Muscle of leg (tissue), 11 donors: ENCODE data around the gene DUSP12. TPM values are rescaled to one million over a fixed set of nuclear protein-coding genes. Genes with fewer than 3 reads are reported as not detected.
A peak's percentile ranks its signal among the peaks of the same experiment; 100 is the strongest.

ENCODE experiments used
- DNase-seq: peaks from one replicate; pipeline ENCODE4 v3.0.0; 2013
- H3K27ac ChIP-seq: one replicate; pipeline ENCODE4 v1.5.1; 2013; ENCODE audit warnings: mild to moderate bottlenecking, low read length, control low read depth
- H3K27me3 ChIP-seq: one replicate; pipeline ENCODE4 v1.6.1; 2013; ENCODE audit warnings: low read length; ENCODE audit not compliant: control insufficient read depth, insufficient read depth
- H3K36me3 ChIP-seq: one replicate; pipeline ENCODE4 v1.6.1; 2013; ENCODE audit warnings: low read length; ENCODE audit not compliant: control insufficient read depth, insufficient read depth
- H3K4me1 ChIP-seq: one replicate; pipeline ENCODE4 v1.6.1; 2013; ENCODE audit warnings: low read length; ENCODE audit not compliant: control insufficient read depth, insufficient read depth
- H3K4me3 ChIP-seq: one replicate; pipeline ENCODE4 v1.5.1; 2013; ENCODE audit warnings: low read length, control low read depth
- H3K9me3 ChIP-seq: replicated peaks from 2 replicates; pipeline ENCODE4 v1.6.1; 2013; ENCODE audit warnings: low read depth, low read length; ENCODE audit not compliant: control insufficient read depth
- WGBS: methylation state at CpG from one replicate; pipeline ENCODE4 v1.1.5; 2013; ENCODE audit warnings: missing lambda C conversion rate; ENCODE audit not compliant: insufficient coverage; 5-methylcytosine and 5-hydroxymethylcytosine counted together
- polyA plus RNA-seq, 8 donors: library from polyadenylated mRNA; unstranded; fragments of 120-200 nt; gene quantifications; one replicate each; pipeline versions ENCODE4 v1.2.1 to v1.2.3, GENCODE V29; 2013; ENCODE audit warnings: inconsistent platforms in 1 of 8, low replicate concordance in 1 of 8; ENCODE audit not compliant: insufficient read length in 8 of 8, insufficient read depth in 1 of 8
- total RNA-seq: library from RNA; stranded (reverse); fragments of 120-200 nt; gene quantifications from one replicate; pipeline ENCODE4 v1.2.4, GENCODE V29; 2013

Gene DUSP12
- total and polyA plus RNA-seq, 9 donors = 21.6 to 32.3 (median 23.6) TPM

DNA sequence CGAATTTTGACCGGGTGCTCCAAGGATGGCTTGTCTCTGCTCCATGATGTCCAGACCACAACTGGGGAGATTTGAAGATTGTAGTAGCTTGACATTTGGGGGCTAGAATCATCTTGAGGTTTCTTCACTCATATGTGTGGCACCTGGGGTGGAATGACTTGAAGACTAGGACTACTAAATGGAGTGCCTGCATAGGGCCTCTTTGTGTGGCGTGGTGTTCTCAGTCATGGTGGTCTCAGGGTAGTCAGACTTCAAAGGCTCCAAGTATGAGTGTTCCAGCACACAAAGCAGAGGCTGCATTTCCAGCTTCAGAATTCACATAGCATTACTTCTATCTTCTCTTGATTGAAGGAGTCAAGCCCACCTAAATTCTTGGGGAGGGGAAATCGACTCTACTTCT, 33.3 kb downstream of the DUSP12 start:
- peaks cover 19% of the 10 kb centered on the region for H3K36me3 ChIP-seq
- 100% methylated on average over 1 of the region's 4 CpGs for WGBS

DNA sequence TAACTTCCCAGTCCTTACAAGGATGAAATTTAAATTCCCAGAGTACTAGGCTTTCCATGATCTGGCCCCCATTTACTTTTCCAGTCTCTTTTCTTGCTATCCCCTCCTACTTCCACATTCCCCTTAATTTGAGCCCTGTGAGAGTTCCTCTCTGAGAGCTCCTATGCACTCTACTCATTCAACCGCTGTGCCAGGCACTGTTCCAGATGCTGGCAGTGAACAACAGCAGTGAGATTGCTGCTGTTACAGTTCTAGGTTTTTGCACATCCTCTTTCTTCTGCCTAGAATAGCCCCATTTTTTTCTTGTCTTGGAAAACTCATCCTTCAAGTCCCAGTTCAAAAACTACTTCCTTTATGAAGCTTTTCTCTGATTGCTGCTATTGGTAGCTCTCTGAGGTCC, 35.4 kb downstream of the DUSP12 start:
- H3K27me3 ChIP-seq = no peaks in the 10 kb centered on the region
- H3K9me3 ChIP-seq = no peaks in the 10 kb centered on the region
- 88% methylated on average over 1 of the region's 1 CpG for WGBS
- peak; percentile 55 for DNase-seq
- no peaks in the 10 kb centered on the region for H3K4me1 ChIP-seq
- no peak overlapping the region for H3K27ac ChIP-seq
- H3K4me3 ChIP-seq = no peak overlapping the region
- peaks cover 19% of the 10 kb centered on the region for H3K36me3 ChIP-seq

More for the DNA sequence above, 33.3 kb downstream of the DUSP12 start:
- no peak for DNase-seq
- Histone ChIP-seq H3K27ac (no peak overlapping the region), H3K27me3 (no peaks in the 10 kb centered on the region), H3K9me3 (no peaks in the 10 kb centered on the region), H3K4me1 (no peaks in the 10 kb centered on the region), H3K4me3 (no peak overlapping the region)

DNA sequence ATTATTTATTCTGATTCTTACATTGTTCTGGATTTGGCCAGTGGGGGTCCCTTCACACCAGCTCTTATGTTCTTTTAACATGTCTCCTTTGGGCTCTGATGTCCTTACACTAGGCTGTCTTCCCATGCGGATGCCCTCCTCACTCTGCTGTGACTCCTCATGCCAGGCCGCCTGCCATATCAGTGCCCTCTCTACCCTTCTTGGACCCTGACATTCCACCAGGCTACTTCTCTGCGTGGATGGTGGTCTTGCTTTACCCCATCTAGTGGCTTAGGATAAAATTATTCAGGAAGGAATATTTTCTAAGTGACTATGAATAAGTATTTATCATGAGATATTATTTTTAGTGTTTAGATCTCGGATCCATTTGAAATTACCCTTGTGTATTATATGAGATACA, 37.8 kb downstream of the DUSP12 start:
- H3K27me3 ChIP-seq = no peaks in the 10 kb centered on the region
- H3K9me3 ChIP-seq = no peaks in the 10 kb centered on the region
- DNase-seq = no peak
- no peak overlapping the region for H3K27ac ChIP-seq
- no peaks in the 10 kb centered on the region for H3K4me1 ChIP-seq
- peaks cover 24% of the 10 kb centered on the region for H3K36me3 ChIP-seq
- no peak overlapping the region for H3K4me3 ChIP-seq
- 71% methylated on average over 1 of the region's 4 CpGs for WGBS

DNA sequence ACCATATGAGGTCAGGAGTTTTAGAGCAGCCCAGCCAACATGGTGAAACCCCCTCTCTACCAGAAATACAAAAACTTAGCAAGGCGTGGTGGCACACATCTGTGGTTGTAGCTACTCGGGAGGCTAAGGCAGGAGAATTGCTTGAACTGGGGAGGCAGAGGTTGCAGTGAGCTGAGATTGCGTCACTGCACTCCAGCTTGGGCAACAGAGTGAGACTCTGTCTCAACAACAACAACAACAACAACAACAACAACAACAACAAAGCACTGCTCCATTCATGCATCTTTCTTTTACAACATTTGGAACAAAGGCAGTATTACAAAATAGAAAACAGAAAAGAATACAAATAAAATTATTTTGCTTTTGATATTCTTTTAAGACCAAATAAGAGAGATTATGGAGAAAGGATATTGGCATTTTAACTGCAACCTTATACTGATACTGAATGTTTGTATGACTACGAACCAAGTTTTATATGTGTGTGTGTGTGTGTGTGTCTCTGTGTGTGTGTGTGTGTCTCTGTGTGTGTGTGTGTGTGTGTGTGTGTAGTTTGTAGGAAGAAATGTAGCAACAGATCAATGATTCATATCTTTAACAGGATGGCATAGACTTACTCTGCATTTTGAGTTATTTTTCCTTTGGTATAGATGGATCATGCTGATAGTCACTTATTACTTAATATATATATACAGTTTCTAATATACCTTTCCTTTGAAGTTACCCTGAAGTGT, 41.2 kb downstream of the DUSP12 start:
- Histone ChIP-seq H3K9me3 (no peaks in the 10 kb centered on the region), H3K4me1 (no peaks in the 10 kb centered on the region), H3K36me3 (peaks cover 20% of the 10 kb centered on the region), H3K27me3 (no peaks in the 10 kb centered on the region), H3K4me3 (no peak overlapping the region), H3K27ac (no peak overlapping the region)
- no CpG with 5 or more reads among the region's 4 CpGs for WGBS
- no peak for DNase-seq

DNA sequence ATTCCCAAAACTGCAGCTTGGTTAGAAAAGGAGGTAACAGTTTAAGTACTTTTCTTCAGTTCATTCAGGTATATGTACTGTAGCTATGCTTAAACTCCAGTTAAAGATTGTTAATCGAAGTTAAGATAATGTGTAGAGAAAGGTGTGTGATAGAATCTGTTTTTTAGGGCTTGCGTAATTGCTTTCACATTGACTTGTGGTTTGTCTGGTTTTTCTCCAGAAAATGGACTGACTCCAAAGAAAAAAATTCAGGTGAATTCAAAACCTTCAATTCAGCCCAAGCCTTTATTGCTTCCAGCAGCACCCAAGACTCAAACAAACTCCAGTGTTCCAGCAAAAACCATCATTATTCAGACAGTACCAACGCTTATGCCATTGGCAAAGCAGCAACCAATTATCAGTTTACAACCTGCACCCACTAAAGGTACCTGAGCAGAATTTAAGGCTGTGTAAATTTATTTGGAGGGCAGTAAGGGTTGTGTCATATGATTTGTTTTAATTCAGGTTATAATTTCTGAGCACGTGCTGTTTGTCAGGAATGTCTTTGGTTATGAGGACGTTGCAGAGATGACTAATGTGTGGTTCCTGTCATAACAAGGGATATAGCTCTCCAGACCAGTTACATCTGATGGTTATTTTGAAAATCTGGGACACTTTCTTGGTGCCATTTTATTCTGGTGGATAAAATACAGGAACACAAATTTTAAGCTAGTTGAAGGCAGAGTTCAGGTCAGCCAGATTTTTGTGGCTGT, 42.5 kb downstream of the DUSP12 start:
- H3K9me3 ChIP-seq = no peaks in the 10 kb centered on the region
- WGBS = 100% methylated on average over 1 of the region's 5 CpGs
- no peak overlapping the region for H3K27ac ChIP-seq
- H3K27me3 ChIP-seq = no peaks in the 10 kb centered on the region
- no peak for DNase-seq
- H3K36me3 ChIP-seq = peaks cover 23% of the 10 kb centered on the region
- no peak overlapping the region for H3K4me3 ChIP-seq
- no peaks in the 10 kb centered on the region for H3K4me1 ChIP-seq

DNA sequence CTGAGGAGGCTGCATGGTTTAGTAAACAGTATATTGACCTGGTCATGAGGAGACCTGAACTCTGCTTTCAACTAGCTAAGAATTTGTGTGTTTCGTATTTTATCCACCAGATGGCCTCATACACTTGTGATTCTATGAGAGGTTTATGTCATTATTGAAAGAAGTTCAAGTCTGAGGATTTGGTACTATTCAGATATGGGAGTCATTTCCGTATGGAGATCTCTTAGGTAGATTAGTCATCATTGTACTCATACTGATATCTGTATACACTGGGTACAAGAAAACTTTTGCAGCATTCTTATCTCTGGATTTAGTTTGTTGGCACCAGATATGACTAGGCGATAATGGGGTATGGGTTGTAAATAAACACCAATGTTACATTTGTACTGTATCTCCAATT, 43.2 kb downstream of the DUSP12 start:
- Histone ChIP-seq H3K4me3 (no peak overlapping the region), H3K4me1 (no peaks in the 10 kb centered on the region), H3K9me3 (no peaks in the 10 kb centered on the region), H3K27me3 (no peaks in the 10 kb centered on the region), H3K27ac (no peak overlapping the region), H3K36me3 (peaks cover 22% of the 10 kb centered on the region)
- WGBS = no CpG with 5 or more reads among the region's 3 CpGs
- DNase-seq = peak; percentile 83

DNA sequence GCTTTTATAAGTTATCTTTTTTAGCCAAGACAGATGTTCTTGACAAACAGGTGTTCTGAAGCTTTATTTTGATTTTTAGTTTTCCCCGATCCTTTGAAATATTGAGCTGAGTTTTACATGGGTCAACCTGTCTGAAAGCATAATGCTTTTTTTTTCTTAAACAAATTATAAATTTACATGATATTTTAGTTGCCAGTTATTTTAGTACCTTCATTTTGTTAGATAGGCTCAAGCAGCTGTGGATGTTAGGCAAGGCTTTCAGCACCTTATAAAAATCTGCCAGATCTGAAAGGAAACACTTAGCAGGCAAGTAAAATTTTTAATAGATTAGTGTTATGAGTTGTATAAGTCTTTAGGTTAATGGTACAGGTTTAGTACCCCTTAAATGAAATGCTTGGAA, 50.2 kb downstream of the DUSP12 start:
- Histone ChIP-seq H3K27me3 (no peaks in the 10 kb centered on the region), H3K4me1 (no peaks in the 10 kb centered on the region), H3K9me3 (no peaks in the 10 kb centered on the region), H3K27ac (no peak overlapping the region), H3K4me3 (no peak overlapping the region), H3K36me3 (peaks cover 16% of the 10 kb centered on the region)
- no CpG with 5 or more reads among the region's 1 CpG for WGBS
- DNase-seq = no peak

DNA sequence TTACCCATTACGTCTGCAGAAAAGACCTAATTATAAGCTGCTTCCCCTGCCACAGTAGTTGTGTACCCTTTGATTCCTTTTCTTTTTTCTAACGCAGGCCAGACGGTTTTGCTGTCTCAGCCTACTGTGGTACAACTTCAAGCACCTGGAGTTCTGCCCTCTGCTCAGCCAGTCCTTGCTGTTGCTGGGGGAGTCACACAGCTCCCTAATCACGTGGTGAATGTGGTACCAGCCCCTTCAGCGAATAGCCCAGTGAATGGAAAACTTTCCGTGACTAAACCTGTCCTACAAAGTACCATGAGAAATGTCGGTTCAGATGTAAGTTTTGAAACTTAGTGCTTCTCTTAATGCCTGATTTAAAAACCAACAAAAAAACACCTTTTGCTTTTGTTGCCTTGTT, 52.4 kb downstream of the DUSP12 start:
- H3K4me3 ChIP-seq = no peak overlapping the region
- 58% methylated on average over 3 of the region's 7 CpGs for WGBS
- no peaks in the 10 kb centered on the region for H3K27me3 ChIP-seq
- H3K9me3 ChIP-seq = no peaks in the 10 kb centered on the region
- peak overlapping the region; percentile 0 for H3K27ac ChIP-seq
- peak; percentile 68 for DNase-seq
- H3K36me3 ChIP-seq = peaks cover 7% of the 10 kb centered on the region
- no peaks in the 10 kb centered on the region for H3K4me1 ChIP-seq

DNA sequence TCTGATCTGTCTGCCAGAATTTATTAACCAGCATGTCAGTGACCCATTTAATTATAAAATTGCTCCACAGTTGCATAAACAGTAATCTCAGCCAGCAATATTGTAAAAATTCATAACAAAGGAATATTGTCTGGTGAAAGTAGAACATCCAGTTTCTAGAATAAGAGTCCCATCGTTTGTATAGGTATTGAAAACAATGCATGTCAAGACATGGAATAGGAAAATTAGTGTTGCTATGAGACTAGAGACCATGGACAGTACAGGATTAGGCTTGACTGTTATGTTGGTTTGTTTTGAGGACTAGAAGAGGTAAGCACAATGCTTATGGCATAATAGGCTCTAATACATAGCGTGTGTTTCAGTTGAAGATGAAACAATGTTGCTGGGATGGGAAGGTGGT, 53.6 kb downstream of the DUSP12 start:
- no peak overlapping the region for H3K4me3 ChIP-seq
- H3K9me3 ChIP-seq = no peaks in the 10 kb centered on the region
- no peaks in the 10 kb centered on the region for H3K27me3 ChIP-seq
- H3K27ac ChIP-seq = no peak overlapping the region
- 89% methylated on average over 2 of the region's 2 CpGs for WGBS
- DNase-seq = no peak
- peaks cover 4% of the 10 kb centered on the region for H3K36me3 ChIP-seq
- H3K4me1 ChIP-seq = no peaks in the 10 kb centered on the region

DNA sequence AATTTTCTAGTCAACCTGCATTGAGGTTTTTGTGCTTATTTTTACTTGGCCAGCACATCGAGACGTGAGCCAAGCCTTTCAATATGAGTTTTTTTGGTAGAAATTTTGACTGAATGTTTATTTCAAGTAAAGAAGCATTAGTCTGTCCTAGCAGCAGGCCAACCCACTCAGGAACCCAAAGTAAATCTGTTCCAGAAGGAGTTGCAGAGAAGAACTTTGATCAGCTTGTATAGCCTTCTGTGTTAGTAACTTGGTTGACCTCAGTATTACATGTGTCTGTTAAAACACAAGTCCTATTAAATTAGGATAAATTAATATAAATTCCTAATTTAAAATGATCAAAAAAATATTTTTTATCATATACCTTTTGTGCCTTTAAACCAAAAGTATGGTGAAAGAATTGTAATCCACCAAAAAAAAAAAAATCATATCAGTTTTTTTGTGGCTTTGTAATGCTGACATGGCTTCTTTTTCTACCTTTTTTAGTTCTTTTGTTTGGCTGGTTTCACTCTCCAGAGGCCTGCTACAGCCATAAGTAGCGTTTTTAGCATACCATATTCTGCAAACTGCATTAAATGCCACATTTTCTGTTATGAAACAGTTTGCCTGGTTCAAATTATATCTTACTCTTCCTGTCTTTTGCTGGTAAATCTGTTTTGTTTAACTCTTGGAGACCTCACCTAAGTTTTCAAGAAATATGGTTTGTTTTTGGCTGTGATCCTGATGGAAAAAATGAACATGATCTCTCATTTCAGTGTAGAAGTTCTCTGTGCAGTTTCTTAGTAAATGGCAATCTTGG, 56.0 kb downstream of the DUSP12 start:
- Histone ChIP-seq H3K27me3 (no peaks in the 10 kb centered on the region), H3K27ac (peak overlapping the region; percentile 47), H3K36me3 (peaks cover 5% of the 10 kb centered on the region), H3K9me3 (peaks cover 3% of the 10 kb centered on the region), H3K4me1 (no peaks in the 10 kb centered on the region), H3K4me3 (no peak overlapping the region)
- WGBS = 30% methylated on average over 2 of the region's 3 CpGs
- DNase-seq = peak; percentile 90
